Activated T-cell treated with anti-CD3 and anti-CD28 coated beads for 1 hour (primary cell): Measurements from ENCODE around the gene CT45A9.
"Not testable (repeated sequence)": the region's sequence is repeated elsewhere in the genome, so short reads cannot be mapped to it uniquely, and the experiment has no call there.

Source experiments
- DNase-seq: peaks from one replicate; pipeline ENCODE4 v3.0.0-alpha.2; 2020; ENCODE audit warnings: low read depth

CT45A9 gene, protein sequence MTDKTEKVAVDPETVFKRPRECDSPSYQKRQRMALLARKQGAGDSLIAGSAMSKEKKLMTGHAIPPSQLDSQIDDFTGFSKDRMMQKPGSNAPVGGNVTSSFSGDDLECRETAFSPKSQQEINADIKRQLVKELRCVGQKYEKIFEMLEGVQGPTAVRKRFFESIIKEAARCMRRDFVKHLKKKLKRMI

DNA sequence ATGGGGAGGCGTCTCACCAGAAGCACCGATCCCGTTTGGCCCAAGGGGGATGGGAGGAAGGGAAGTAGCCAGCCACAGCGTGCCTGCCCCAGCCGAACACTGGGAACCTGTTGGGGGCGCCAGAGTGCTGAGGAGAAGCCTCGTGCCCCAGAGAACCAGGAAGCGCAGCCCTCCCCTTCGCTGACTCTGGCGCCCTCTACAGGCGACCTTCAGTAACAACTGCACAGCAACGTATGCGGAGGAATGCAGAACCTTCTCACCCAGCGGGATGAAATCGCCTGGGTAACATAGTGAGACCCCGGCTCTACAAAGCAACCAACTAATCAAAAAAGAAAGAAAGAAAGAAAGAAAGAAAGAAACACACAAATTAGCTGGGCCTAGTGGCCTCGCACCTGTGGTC, at the start of gene CT45A9:
CT45A9 (minus strand) TSS at position 101 of the 400 bp plus-strand sequence. CDS start 3,751 bp downstream, outside the sequence.
- DNase-seq = not testable (repeated sequence)

DNA sequence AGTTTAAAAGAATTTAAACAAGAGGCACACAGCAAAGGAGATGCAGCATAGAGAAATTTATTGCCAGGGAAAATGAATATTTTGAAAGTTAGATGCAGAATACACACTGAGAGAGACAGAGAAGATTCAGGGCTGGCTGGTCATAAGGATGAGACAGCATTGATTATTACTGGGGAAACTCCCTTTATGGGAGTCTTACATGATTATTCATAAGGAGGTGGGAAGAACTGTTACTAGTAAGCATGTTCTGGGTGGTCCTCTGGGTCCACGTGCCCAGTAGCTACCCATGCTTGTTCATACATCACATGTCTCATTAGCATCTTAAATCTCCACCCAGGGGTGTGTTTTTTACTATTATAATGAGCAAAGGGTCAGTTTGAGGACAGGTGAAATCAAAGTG, 48.9 kb upstream of the CT45A9 start:
- not testable (repeated sequence) for DNase-seq

DNA sequence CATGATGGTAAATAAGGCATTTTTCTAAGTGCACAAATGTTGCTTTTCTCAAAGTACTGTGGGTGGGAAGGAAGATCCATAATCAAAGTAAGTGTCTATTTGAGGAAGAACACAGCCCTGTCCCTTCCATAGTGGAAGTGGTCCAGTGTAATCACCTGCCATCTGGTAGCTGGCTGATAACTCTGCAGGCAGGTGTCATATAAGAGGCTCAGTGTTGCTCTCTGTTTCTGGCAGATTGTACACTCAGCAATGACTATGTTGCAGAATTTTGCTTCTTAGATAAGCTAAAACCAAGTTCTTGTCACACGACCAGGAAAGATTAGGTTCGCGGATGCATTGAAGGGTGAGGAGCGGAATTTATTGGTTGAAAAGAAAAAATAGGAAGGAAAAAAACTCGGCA, 42.8 kb upstream of the CT45A9 start:
- no peak for DNase-seq

DNA sequence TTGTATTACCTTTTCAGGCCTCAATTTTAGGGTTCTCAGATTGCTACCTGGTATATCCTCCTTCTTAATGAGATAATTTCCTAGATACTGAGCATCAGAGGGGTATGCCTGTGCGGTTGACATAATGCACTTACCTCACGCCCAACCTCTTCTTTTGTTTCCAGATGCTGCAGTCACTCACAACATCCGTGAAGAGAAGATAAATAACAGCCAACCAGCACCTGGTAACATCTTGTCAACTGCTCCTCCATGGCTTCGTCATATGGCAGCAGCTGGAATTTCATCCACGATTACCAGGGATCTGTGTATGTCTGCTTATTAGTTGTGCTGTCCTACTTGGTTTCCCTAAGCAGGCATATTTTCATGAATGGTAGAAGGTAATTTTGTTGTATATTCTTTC, 38.6 kb upstream of the CT45A9 start:
- no peak for DNase-seq

DNA sequence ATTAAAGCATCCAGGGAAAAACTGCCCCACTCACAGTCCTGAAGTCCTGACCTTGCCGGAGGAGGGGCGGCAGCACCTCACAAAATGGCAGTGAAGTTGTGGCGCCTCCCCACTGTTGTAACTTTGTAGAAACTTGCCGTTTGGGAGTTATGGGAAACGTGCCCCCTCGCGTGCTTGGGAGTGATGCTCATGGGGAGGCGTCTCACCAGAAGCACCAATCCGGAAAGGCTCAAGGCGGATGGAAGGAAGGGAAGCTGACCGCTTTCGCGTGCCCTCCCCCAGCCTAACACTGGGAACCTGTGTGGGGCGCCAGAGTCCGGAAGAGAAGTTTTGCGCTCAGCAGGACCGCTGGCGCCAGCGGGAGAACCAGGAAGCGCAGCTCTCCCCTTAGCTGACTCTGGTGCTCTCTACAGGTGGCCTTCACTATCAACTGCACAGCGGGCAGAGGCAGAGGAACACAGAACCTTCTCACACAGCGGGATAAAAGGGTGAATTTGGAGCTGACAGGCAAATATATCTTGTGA, 21.7 kb upstream of the CT45A9 start, which contains the start of the genes CT45A10 and SAGE1:
CT45A10 (minus strand) TSS at position 151 of the 524 bp plus-strand sequence. CDS start 8,100 bp downstream, outside the sequence.
SAGE1 (plus strand) TSS at position 423 of the 524 bp plus-strand sequence. CDS start 2,527 bp downstream, outside the sequence.
- no peak for DNase-seq

DNA sequence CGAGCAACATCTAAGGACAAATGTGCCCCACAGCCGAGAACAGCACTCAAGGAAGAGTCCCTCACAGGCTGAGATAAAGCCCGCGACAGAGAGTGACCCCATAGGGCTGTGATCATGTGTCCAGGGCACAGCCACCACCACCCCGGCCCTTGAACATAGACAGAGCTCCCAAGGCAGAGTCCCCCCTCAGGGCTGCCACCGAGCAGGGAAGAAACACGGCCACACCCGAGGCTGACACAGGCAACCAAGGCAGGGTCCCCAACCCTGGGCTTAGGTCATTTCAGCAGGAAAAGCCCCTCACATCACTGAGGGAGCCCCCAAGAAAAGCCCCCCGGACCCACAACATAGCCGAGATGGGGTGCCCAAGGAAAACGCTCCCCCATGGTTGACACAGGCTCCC, 21.2 kb upstream of the CT45A9 start:
- no peak for DNase-seq

DNA sequence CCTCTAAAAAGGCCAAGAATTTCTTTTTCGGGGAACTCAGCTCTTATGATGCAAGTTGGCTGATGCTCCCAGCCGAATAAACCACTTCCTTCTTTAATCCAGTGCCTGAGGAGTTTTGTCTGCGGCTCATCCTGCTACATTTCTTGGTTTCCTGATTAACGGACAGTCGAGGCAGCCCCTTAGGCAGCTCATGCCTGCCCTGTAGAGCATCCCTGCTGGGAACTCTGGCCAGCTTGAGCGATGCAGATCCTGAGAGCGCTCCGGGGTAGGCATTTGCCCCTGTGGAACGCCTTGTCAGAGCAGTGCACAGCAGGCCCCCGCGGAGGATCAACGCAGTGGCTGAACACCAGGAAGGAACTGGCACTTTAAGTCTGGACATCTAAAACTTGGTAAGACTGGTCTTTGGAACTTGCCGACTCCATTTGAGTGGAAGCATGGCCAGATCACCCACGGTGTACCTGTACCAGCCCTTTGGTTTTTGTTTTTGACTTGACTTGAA, 18.5 kb upstream of the CT45A9 start:
- DNase-seq = no peak

DNA sequence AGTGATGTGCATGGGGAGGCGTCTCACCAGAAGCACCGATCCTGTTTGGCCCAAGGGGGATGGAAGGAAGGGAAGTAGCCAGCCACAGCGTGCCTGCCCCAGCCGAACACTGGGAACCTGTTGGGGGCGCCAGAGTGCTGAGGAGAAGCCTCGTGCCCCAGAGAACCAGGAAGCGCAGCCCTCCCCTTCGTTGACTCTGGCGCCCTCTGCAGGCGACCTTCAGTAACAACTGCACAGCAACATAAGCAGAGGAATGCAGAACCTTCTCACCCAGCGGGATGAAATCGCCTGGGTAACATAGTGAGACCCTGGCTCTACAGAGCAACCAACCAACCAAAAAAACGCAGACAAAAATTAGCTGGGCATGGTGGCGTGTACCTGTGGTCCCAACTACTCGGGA, 17.4 kb upstream of the CT45A9 start:
- DNase-seq = not testable (repeated sequence)

DNA sequence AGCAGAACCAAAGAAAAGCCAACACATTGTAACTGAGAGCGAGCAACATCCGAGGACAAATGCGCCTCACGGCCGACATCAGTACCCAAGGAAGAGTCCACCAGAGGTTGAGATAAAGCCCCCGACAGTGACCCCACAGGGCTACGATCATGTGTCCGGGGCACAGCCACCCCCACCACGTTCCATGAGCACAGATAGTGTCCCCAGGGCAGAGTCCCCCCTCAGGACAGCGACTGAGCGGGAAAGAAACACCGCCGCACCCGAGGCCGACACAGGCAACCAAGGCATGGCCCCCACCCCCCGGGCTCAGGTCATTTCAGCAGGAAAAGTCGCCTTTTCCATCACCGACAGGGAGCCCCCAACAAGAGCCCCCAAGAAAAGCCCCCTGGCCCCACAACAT, 16.6 kb upstream of the CT45A9 start:
- not testable (repeated sequence) for DNase-seq

DNA sequence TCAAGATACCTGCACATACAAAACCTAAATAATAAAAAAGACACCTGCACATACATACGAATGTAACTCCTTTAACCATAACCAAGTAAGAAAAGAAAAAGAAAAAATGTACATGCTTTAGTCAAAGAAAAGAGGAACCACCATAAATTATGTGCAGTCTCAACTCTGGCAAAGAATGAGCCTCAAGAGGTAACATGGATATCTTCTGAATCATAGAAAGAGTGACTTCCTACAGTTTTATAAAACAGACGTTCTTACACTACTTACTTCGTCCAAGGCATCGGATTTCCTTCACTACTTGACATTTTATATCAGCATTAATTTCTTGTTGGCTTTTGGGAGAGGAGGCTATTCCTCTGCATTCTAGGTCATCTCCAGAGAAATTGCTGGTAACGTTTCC, 11.1 kb upstream of the CT45A9 start:
- DNase-seq = not testable (repeated sequence)

DNA sequence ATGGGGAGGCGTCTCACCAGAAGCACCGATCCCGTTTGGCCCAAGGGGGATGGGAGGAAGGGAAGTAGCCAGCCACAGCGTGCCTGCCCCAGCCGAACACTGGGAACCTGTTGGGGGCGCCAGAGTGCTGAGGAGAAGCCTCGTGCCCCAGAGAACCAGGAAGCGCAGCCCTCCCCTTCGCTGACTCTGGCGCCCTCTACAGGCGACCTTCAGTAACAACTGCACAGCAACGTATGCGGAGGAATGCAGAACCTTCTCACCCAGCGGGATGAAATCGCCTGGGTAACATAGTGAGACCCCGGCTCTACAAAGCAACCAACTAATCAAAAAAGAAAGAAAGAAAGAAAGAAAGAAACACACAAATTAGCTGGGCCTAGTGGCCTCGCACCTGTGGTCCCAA, 17.2 kb downstream of the CT45A9 start, which contains the start of gene CT45A8:
CT45A8 (minus strand) TSS at position 101 of the 400 bp plus-strand sequence. CDS start 3,755 bp downstream, outside the sequence.
- DNase-seq = not testable (repeated sequence)

DNA sequence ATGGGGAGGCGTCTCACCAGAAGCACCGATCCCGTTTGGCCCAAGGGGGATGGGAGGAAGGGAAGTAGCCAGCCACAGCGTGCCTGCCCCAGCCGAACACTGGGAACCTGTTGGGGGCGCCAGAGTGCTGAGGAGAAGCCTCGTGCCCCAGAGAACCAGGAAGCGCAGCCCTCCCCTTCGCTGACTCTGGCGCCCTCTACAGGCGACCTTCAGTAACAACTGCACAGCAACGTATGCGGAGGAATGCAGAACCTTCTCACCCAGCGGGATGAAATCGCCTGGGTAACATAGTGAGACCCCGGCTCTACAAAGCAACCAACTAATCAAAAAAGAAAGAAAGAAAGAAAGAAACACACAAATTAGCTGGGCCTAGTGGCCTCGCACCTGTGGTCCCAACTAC, 34.4 kb downstream of the CT45A9 start, which contains the start of gene CT45A7:
CT45A7 (minus strand) TSS at position 101 of the 400 bp plus-strand sequence. CDS start 3,747 bp downstream, outside the sequence.
- DNase-seq = not testable (repeated sequence)

DNA sequence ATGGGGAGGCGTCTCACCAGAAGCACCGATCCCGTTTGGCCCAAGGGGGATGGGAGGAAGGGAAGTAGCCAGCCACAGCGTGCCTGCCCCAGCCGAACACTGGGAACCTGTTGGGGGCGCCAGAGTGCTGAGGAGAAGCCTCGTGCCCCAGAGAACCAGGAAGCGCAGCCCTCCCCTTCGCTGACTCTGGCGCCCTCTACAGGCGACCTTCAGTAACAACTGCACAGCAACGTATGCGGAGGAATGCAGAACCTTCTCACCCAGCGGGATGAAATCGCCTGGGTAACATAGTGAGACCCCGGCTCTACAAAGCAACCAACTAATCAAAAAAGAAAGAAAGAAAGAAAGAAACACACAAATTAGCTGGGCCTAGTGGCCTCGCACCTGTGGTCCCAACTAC, 51.7 kb downstream of the CT45A9 start, which contains the start of gene CT45A2:
CT45A2 (minus strand) TSS at position 101 of the 400 bp plus-strand sequence. CDS start 3,747 bp downstream, outside the sequence.
- DNase-seq = not testable (repeated sequence)
